ENCODE measurements around the gene KCNK15. TPM values are rescaled to one million over a fixed set of nuclear protein-coding genes. Genes with fewer than 3 reads are reported as not detected.

KCNK15 gene
- total RNA-seq, 1 donor = under 0.01 TPM

- Histone ChIP-seq H3K27me3 (ENCODE audit: insufficient read depth, low read length) (no peaks in the 10 kb centered on the region), H3K4me3 (ENCODE audit: low read length) (no peak overlapping the region), H3K4me1 (ENCODE audit: insufficient read depth, low read length) (no peaks in the 10 kb centered on the region), H3K9me3 (ENCODE audit: low read depth, low read length) (no peaks in the 10 kb centered on the region)
These were observed 21.8 kb upstream of the KCNK15 start for GRCh38 chr20:44723798-44724362.

GRCh38 chr20:44724423-44725091 is 21.1 kb upstream of the KCNK15 start:
- H3K4me3 ChIP-seq (ENCODE audit: low read length) = no peak overlapping the region
- H3K9me3 ChIP-seq (ENCODE audit: low read depth, low read length) = no peaks in the 10 kb centered on the region
- no peaks in the 10 kb centered on the region for H3K4me1 ChIP-seq (ENCODE audit: insufficient read depth, low read length)
- no peaks in the 10 kb centered on the region for H3K27me3 ChIP-seq (ENCODE audit: insufficient read depth, low read length)

GRCh38 chr20:44725837-44726236 is 19.8 kb upstream of the KCNK15 start:
- H3K9me3 ChIP-seq (ENCODE audit: low read depth, low read length) = no peaks in the 10 kb centered on the region
- H3K4me3 ChIP-seq (ENCODE audit: low read length) = no peak overlapping the region
- no peaks in the 10 kb centered on the region for H3K27me3 ChIP-seq (ENCODE audit: insufficient read depth, low read length)
- H3K4me1 ChIP-seq (ENCODE audit: insufficient read depth, low read length) = no peaks in the 10 kb centered on the region

GRCh38 chr20:44727039-44727438 is 18.6 kb upstream of the KCNK15 start:
- H3K4me1 ChIP-seq (ENCODE audit: insufficient read depth, low read length) = no peaks in the 10 kb centered on the region
- H3K9me3 ChIP-seq (ENCODE audit: low read depth, low read length) = no peaks in the 10 kb centered on the region
- no peak overlapping the region for H3K4me3 ChIP-seq (ENCODE audit: low read length)
- no peaks in the 10 kb centered on the region for H3K27me3 ChIP-seq (ENCODE audit: insufficient read depth, low read length)

- H3K27me3 ChIP-seq (ENCODE audit: insufficient read depth, low read length) = no peaks in the 10 kb centered on the region
- H3K4me3 ChIP-seq (ENCODE audit: low read length) = no peak overlapping the region
- H3K9me3 ChIP-seq (ENCODE audit: low read depth, low read length) = no peaks in the 10 kb centered on the region
- no peaks in the 10 kb centered on the region for H3K4me1 ChIP-seq (ENCODE audit: insufficient read depth, low read length)
These were observed 18.0 kb upstream of the KCNK15 start for GRCh38 chr20:44727651-44728050.

GRCh38 chr20:44728801-44729443 is 16.7 kb upstream of the KCNK15 start:
- Histone ChIP-seq H3K4me1 (ENCODE audit: insufficient read depth, low read length) (no peaks in the 10 kb centered on the region), H3K4me3 (ENCODE audit: low read length) (no peak overlapping the region), H3K9me3 (ENCODE audit: low read depth, low read length) (no peaks in the 10 kb centered on the region), H3K27me3 (ENCODE audit: insufficient read depth, low read length) (no peaks in the 10 kb centered on the region)

- no peak overlapping the region for H3K4me3 ChIP-seq (ENCODE audit: low read length)
- H3K4me1 ChIP-seq (ENCODE audit: insufficient read depth, low read length) = no peaks in the 10 kb centered on the region
- no peaks in the 10 kb centered on the region for H3K9me3 ChIP-seq (ENCODE audit: low read depth, low read length)
These were observed 15.2 kb upstream of the KCNK15 start for GRCh38 chr20:44730441-44730840.

GRCh38 chr20:44731657-44732056 is 14.0 kb upstream of the KCNK15 start:
- H3K4me3 ChIP-seq (ENCODE audit: low read length) = no peak overlapping the region
- no peaks in the 10 kb centered on the region for H3K9me3 ChIP-seq (ENCODE audit: low read depth, low read length)
- H3K27me3 ChIP-seq (ENCODE audit: insufficient read depth, low read length) = no peaks in the 10 kb centered on the region
- peaks cover 9% of the 10 kb centered on the region for H3K4me1 ChIP-seq (ENCODE audit: insufficient read depth, low read length)

More at GRCh38 chr20:44730441-44730840, 15.2 kb upstream of the KCNK15 start:
- H3K27me3 ChIP-seq (ENCODE audit: insufficient read depth, low read length) = no peaks in the 10 kb centered on the region

- no peaks in the 10 kb centered on the region for H3K27me3 ChIP-seq (ENCODE audit: insufficient read depth, low read length)
- H3K4me1 ChIP-seq (ENCODE audit: insufficient read depth, low read length) = peaks cover 12% of the 10 kb centered on the region
- H3K4me3 ChIP-seq (ENCODE audit: low read length) = no peak overlapping the region
- H3K9me3 ChIP-seq (ENCODE audit: low read depth, low read length) = no peaks in the 10 kb centered on the region
These were observed 13.3 kb upstream of the KCNK15 start for GRCh38 chr20:44732327-44732726.

- no peaks in the 10 kb centered on the region for H3K27me3 ChIP-seq (ENCODE audit: insufficient read depth, low read length)
- H3K9me3 ChIP-seq (ENCODE audit: low read depth, low read length) = no peaks in the 10 kb centered on the region
- H3K4me3 ChIP-seq (ENCODE audit: low read length) = no peak overlapping the region
- peaks cover 12% of the 10 kb centered on the region for H3K4me1 ChIP-seq (ENCODE audit: insufficient read depth, low read length)
These were observed 12.2 kb upstream of the KCNK15 start for GRCh38 chr20:44733341-44734069.

- Histone ChIP-seq H3K4me1 (ENCODE audit: insufficient read depth, low read length) (peaks cover 12% of the 10 kb centered on the region), H3K9me3 (ENCODE audit: low read depth, low read length) (no peaks in the 10 kb centered on the region), H3K4me3 (ENCODE audit: low read length) (no peak overlapping the region), H3K27me3 (ENCODE audit: insufficient read depth, low read length) (no peaks in the 10 kb centered on the region)
These were observed 10.7 kb upstream of the KCNK15 start for GRCh38 chr20:44734938-44735337.

GRCh38 chr20:44735816-44736169 is 9.9 kb upstream of the KCNK15 start:
- Histone ChIP-seq H3K9me3 (ENCODE audit: low read depth, low read length) (no peaks in the 10 kb centered on the region), H3K4me3 (ENCODE audit: low read length) (no peak overlapping the region), H3K4me1 (ENCODE audit: insufficient read depth, low read length) (peaks cover 12% of the 10 kb centered on the region), H3K27me3 (ENCODE audit: insufficient read depth, low read length) (no peaks in the 10 kb centered on the region)

- Histone ChIP-seq H3K4me3 (ENCODE audit: low read length) (no peak overlapping the region), H3K27me3 (ENCODE audit: insufficient read depth, low read length) (no peaks in the 10 kb centered on the region), H3K9me3 (ENCODE audit: low read depth, low read length) (no peaks in the 10 kb centered on the region), H3K4me1 (ENCODE audit: insufficient read depth, low read length) (peaks cover 12% of the 10 kb centered on the region)
These were observed 9.3 kb upstream of the KCNK15 start for GRCh38 chr20:44736170-44737021.

GRCh38 chr20:44737116-44737515 is 8.5 kb upstream of the KCNK15 start:
- Histone ChIP-seq H3K27me3 (ENCODE audit: insufficient read depth, low read length) (peaks cover 2% of the 10 kb centered on the region), H3K4me1 (ENCODE audit: insufficient read depth, low read length) (peaks cover 12% of the 10 kb centered on the region), H3K4me3 (ENCODE audit: low read length) (no peak overlapping the region), H3K9me3 (ENCODE audit: low read depth, low read length) (no peaks in the 10 kb centered on the region)

Data from mononuclear cell (primary cell).